ENCODE results near the gene APH1B. TPM values are rescaled to one million over a fixed set of nuclear protein-coding genes. Genes with fewer than 3 reads are reported as not detected.

APH1B gene
- total and polyA plus RNA-seq, 4 donors: 2.0 to 10.6 (median 4.6) TPM

DNA sequence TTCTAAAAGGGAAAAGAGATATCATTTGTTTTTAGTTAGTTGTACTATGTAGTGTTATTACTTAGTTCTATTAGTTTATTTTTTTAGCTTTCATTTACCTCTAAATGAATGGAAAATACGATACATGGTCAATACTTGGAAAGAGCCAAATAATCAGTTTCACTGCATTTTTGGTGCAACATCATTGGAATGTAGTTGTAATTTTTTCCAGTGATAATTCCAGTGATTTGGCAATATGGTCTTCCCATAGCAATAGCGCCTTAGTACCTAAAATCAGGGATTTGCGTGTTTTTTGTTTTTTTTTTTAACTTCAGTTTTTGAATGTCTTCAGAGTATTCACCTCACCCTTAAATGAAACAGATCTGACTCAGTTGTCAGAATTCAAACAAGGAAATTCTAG is 46.2 kb upstream of the APH1B start:
- peaks cover 7 to 15% (median 8%) of the 10 kb centered on the region in 4 donors for H3K4me1 ChIP-seq (ENCODE audit: control insufficient read depth in 4 of 4, insufficient read depth in 4 of 4, low read length in 3 of 4)
- 98% methylated on average over 3 of the region's 3 CpGs for WGBS
- H3K4me3 ChIP-seq (ENCODE audit: low read depth in 1 of 3, low read length in 3 of 3): no peak overlapping the region
- TF ChIP-seq, protein P1, sequence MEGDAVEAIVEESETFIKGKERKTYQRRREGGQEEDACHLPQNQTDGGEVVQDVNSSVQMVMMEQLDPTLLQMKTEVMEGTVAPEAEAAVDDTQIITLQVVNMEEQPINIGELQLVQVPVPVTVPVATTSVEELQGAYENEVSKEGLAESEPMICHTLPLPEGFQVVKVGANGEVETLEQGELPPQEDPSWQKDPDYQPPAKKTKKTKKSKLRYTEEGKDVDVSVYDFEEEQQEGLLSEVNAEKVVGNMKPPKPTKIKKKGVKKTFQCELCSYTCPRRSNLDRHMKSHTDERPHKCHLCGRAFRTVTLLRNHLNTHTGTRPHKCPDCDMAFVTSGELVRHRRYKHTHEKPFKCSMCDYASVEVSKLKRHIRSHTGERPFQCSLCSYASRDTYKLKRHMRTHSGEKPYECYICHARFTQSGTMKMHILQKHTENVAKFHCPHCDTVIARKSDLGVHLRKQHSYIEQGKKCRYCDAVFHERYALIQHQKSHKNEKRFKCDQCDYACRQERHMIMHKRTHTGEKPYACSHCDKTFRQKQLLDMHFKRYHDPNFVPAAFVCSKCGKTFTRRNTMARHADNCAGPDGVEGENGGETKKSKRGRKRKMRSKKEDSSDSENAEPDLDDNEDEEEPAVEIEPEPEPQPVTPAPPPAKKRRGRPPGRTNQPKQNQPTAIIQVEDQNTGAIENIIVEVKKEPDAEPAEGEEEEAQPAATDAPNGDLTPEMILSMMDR (IDR thresholded peaks at IDR 0.05; ENCODE audit: low read depth, low read length, missing input control): no peak
- TF ChIP-seq FOXA1 (IDR thresholded peaks at IDR 0.05) (no peak), NR2F2 (IDR thresholded peaks at IDR 0.05) (no peak), RAD21 (IDR thresholded peaks at IDR 0.05) (no peak), HNF4G (IDR thresholded peaks at IDR 0.05) (no peak), JUND (IDR thresholded peaks at IDR 0.05) (no peak), SP1 (IDR thresholded peaks at IDR 0.05) (no peak), TAF1 (conservative IDR thresholded peaks at IDR 0.05) (no peak), RXRA (IDR thresholded peaks at IDR 0.05) (no peak), GABPA (IDR thresholded peaks at IDR 0.05 in 1 of 2, conservative IDR thresholded peaks at IDR 0.05 in 1 of 2) (no peak), FOXA2 (IDR thresholded peaks at IDR 0.05) (no peak)
- H3K27me3 ChIP-seq (ENCODE audit: control insufficient read depth in 4 of 4, insufficient read depth in 4 of 4, low read length in 3 of 4): no peaks in the 10 kb centered on the region
- H3K9ac ChIP-seq (ENCODE audit: low read depth in 1 of 2, low read length in 2 of 2): no peak overlapping the region
- H3K9me3 ChIP-seq (ENCODE audit: control insufficient read depth in 4 of 4, low read length in 3 of 4): no peaks in the 10 kb centered on the region
- no peaks in the 10 kb centered on the region for H3K36me3 ChIP-seq (ENCODE audit: control insufficient read depth in 4 of 4, insufficient read depth in 3 of 4, low read depth in 1 of 4, low read length in 3 of 4)
- H3K27ac ChIP-seq (ENCODE audit: low read depth in 1 of 2, low read length in 2 of 2): no peak overlapping the region
- DNase-seq (ENCODE audit: low spot score): no peak

DNA sequence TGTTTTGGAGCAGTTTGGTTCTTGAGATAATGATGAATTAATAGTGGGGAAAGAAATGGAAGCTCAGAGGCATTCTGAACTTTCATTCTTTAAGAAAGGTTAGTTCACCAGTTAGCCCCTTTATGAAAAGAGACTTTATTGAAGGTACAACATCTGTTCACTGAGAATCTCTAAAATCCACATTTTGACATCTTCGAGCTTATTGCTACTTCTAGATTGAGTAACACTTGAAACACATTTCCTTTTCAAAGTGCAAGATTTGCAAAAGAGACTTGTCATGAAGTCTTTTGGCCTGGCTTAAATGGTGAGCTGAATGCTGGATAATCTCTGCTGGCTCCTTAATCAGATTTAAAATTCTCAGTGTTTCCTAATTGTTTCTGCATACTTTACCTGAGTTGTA is 45.7 kb upstream of the APH1B start:
- TF ChIP-seq, protein P2, sequence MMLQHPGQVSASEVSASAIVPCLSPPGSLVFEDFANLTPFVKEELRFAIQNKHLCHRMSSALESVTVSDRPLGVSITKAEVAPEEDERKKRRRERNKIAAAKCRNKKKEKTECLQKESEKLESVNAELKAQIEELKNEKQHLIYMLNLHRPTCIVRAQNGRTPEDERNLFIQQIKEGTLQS (IDR thresholded peaks at IDR 0.05): no peak
- TF ChIP-seq NR2F2 (IDR thresholded peaks at IDR 0.05) (no peak), EGR1 (IDR thresholded peaks at IDR 0.05; ENCODE audit: low read depth in 2 of 2) (no peak), TAF1 (conservative IDR thresholded peaks at IDR 0.05) (no peak), FOXA1 (IDR thresholded peaks at IDR 0.05) (no peak), SP1 (IDR thresholded peaks at IDR 0.05) (no peak)
- TF ChIP-seq, protein P1 (IDR thresholded peaks at IDR 0.05; ENCODE audit: low read depth, low read length, missing input control): no peak
- no peak overlapping the region for H3K4me3 ChIP-seq (ENCODE audit: low read depth in 1 of 3, low read length in 3 of 3)
- no peak overlapping the region for H3K27ac ChIP-seq (ENCODE audit: low read depth in 1 of 2, low read length in 2 of 2)
- DNase-seq (ENCODE audit: low spot score): no peak
- H3K9ac ChIP-seq (ENCODE audit: low read depth in 1 of 2, low read length in 2 of 2): no peak overlapping the region
- H3K4me1 ChIP-seq (ENCODE audit: control insufficient read depth in 4 of 4, insufficient read depth in 4 of 4, low read length in 3 of 4): peaks cover 7 to 15% (median 8%) of the 10 kb centered on the region in 4 donors
- WGBS: 77% methylated on average over 1 of the region's 1 CpG
- H3K36me3 ChIP-seq (ENCODE audit: control insufficient read depth in 4 of 4, insufficient read depth in 3 of 4, low read depth in 1 of 4, low read length in 3 of 4): no peaks in the 10 kb centered on the region
- no peaks in the 10 kb centered on the region for H3K27me3 ChIP-seq (ENCODE audit: control insufficient read depth in 4 of 4, insufficient read depth in 4 of 4, low read length in 3 of 4)
- no peaks in the 10 kb centered on the region for H3K9me3 ChIP-seq (ENCODE audit: control insufficient read depth in 4 of 4, low read length in 3 of 4)

DNA sequence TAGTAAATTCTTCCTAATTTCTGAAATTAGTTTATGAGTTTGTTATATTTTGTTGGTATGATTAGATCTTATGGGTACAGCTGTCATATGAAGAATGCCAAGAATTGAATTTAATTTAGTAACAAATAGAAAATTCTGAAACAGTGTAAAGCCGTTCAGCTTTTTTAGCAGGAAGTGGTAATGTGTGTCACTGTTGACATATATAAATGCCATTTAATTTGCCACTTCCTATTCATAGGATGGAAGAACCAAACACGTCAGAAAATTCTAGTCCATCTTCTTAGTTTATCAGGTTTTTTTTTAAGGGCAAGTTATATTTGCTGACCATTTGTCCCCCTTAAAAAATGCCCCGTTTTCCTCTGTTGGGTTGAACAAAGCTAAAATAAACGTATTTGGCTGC is 45.0 kb upstream of the APH1B start:
- Histone ChIP-seq H3K4me3 (ENCODE audit: low read depth in 1 of 3, low read length in 3 of 3) (no peak overlapping the region), H3K36me3 (ENCODE audit: control insufficient read depth in 4 of 4, insufficient read depth in 3 of 4, low read depth in 1 of 4, low read length in 3 of 4) (no peaks in the 10 kb centered on the region), H3K27ac (ENCODE audit: low read depth in 1 of 2, low read length in 2 of 2) (peak overlapping the region in 1 of 2 donors; percentile 20), H3K4me1 (ENCODE audit: control insufficient read depth in 4 of 4, insufficient read depth in 4 of 4, low read length in 3 of 4) (peaks cover 7 to 15% (median 8%) of the 10 kb centered on the region in 4 donors), H3K27me3 (ENCODE audit: control insufficient read depth in 4 of 4, insufficient read depth in 4 of 4, low read length in 3 of 4) (no peaks in the 10 kb centered on the region), H3K9ac (ENCODE audit: low read depth in 1 of 2, low read length in 2 of 2) (no peak overlapping the region), H3K9me3 (ENCODE audit: control insufficient read depth in 4 of 4, low read length in 3 of 4) (no peaks in the 10 kb centered on the region)
- no peak for DNase-seq (ENCODE audit: low spot score)
- WGBS: 72% methylated on average over 4 of the region's 4 CpGs
- TF ChIP-seq TAF1 (conservative IDR thresholded peaks at IDR 0.05) (no peak), JUND (IDR thresholded peaks at IDR 0.05) (no peak), HNF4G (IDR thresholded peaks at IDR 0.05) (no peak)
- TF ChIP-seq, protein P1 (IDR thresholded peaks at IDR 0.05; ENCODE audit: low read depth, low read length, missing input control): no peak
- TF ChIP-seq, protein P3, sequence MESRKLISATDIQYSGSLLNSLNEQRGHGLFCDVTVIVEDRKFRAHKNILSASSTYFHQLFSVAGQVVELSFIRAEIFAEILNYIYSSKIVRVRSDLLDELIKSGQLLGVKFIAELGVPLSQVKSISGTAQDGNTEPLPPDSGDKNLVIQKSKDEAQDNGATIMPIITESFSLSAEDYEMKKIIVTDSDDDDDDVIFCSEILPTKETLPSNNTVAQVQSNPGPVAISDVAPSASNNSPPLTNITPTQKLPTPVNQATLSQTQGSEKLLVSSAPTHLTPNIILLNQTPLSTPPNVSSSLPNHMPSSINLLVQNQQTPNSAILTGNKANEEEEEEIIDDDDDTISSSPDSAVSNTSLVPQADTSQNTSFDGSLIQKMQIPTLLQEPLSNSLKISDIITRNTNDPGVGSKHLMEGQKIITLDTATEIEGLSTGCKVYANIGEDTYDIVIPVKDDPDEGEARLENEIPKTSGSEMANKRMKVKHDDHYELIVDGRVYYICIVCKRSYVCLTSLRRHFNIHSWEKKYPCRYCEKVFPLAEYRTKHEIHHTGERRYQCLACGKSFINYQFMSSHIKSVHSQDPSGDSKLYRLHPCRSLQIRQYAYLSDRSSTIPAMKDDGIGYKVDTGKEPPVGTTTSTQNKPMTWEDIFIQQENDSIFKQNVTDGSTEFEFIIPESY (IDR thresholded peaks at IDR 0.05): no peak
